Stimulated activated naive CD8-positive, alpha-beta T cell treated with anti-CD3 and anti-CD28 coated beads, Interleukin-15, amount 100 ng/mL, for 72 hours (primary cell): ENCODE data around the gene TMEM9B.

Experiments used
- ATAC-seq: fragments of 150-1000 bp; cut with Tn5 transposase; 2 replicates; pipeline ENCODE4 v1.10.0; 2021; ENCODE audit warnings: mild to moderate bottlenecking, moderate library complexity
- DNase-seq, 2 donors: peaks; one replicate each; pipeline ENCODE4 v3.0.0; 2021 to 2022
- H3K27ac Mint-ChIP-seq, 2 donors: one replicate each; pipeline ENCODE4 v1.8.0; 2022; ENCODE audit warnings: mild to moderate bottlenecking in 2 of 2, mixed read lengths in 2 of 2, moderate library complexity in 2 of 2
- H3K27me3 Mint-ChIP-seq: one replicate; pipeline ENCODE4 v1.8.0; 2022; ENCODE audit warnings: mixed read lengths
- H3K4me1 Mint-ChIP-seq: one replicate; pipeline ENCODE4 v1.8.0; 2022; ENCODE audit warnings: mild to moderate bottlenecking, mixed read lengths
- H3K4me3 Mint-ChIP-seq, 2 donors: one replicate each; pipeline ENCODE4 v1.8.0; 2022; ENCODE audit warnings: mild to moderate bottlenecking in 2 of 2, mixed read lengths in 2 of 2, moderate library complexity in 1 of 2
- H3K9me3 Mint-ChIP-seq, 2 donors: one replicate each; pipeline ENCODE4 v1.8.0; 2022; ENCODE audit warnings: mixed read lengths in 2 of 2

TMEM9B gene

DNA sequence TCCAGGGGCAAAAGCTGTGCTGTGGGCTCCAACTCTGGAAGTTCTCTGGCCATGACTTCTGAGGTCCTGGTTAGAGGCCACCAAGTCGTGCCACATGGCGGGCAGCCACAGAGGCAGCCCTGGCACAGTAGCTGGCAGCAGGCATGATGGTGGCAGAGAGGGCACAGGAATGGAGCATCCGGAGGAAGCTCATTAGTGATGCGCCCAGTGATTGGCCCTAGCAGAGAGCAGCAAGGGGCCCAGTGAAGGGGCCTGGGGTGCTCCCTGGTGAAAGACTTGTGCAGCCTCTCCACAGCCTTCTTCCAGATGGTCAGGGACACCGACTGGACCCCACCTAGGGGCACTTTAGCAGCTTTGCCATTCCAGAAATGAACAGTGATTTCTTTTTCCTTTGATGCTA lies 38.5 kb downstream of the TMEM9B start:
- no peak overlapping the region for H3K4me3 Mint-ChIP-seq
- DNase-seq (no peak), ATAC-seq (no peak)
- no peaks in the 10 kb centered on the region for H3K27me3 Mint-ChIP-seq
- no peaks in the 10 kb centered on the region for H3K9me3 Mint-ChIP-seq
- H3K4me1 Mint-ChIP-seq = no peaks in the 10 kb centered on the region
- H3K27ac Mint-ChIP-seq = no peak overlapping the region

GRCh38 chr11:8922691-8923090 lies 41.6 kb downstream of the TMEM9B start:
- no peak for DNase-seq
- Mint-ChIP-seq H3K27me3 (no peaks in the 10 kb centered on the region), H3K4me1 (no peaks in the 10 kb centered on the region), H3K27ac (no peak overlapping the region), H3K9me3 (no peaks in the 10 kb centered on the region), H3K4me3 (no peak overlapping the region)
- ATAC-seq = no peak

- Mint-ChIP-seq H3K27ac (no peak overlapping the region), H3K4me3 (no peak overlapping the region), H3K9me3 (no peaks in the 10 kb centered on the region), H3K4me1 (peaks cover 23% of the 10 kb centered on the region), H3K27me3 (no peaks in the 10 kb centered on the region)
- ATAC-seq (no peak), DNase-seq (no peak)
Measured at GRCh38 chr11:8917157-8917825, 47.0 kb downstream of the TMEM9B start.

GRCh38 chr11:8914661-8915018 lies 49.6 kb downstream of the TMEM9B start:
- no peak for ATAC-seq
- no peaks in the 10 kb centered on the region for H3K27me3 Mint-ChIP-seq
- H3K27ac Mint-ChIP-seq = peak overlapping the region; percentile 88 to 96
- no peak for DNase-seq
- peak overlapping the region; percentile 74 to 82 for H3K4me3 Mint-ChIP-seq
- H3K4me1 Mint-ChIP-seq = peaks cover 36% of the 10 kb centered on the region
- H3K9me3 Mint-ChIP-seq = no peaks in the 10 kb centered on the region

GRCh38 chr11:8913961-8914660 lies 50.1 kb downstream of the TMEM9B start:
- peak overlapping the region; percentile 74 to 82 for H3K4me3 Mint-ChIP-seq
- DNase-seq (peak; percentile 58), ATAC-seq (peak; percentile 64)
- peaks cover 41% of the 10 kb centered on the region for H3K4me1 Mint-ChIP-seq
- H3K27me3 Mint-ChIP-seq = peaks cover 4% of the 10 kb centered on the region
- H3K27ac Mint-ChIP-seq = peak overlapping the region; percentile 88 to 96
- no peaks in the 10 kb centered on the region for H3K9me3 Mint-ChIP-seq

- ATAC-seq (peak; percentile 84), DNase-seq (peak; percentile 81 to 90)
- H3K9me3 Mint-ChIP-seq = no peaks in the 10 kb centered on the region
- H3K27ac Mint-ChIP-seq = peak within 1 kb of the TSS; percentile 95 to 98
- H3K4me1 Mint-ChIP-seq = peaks cover 58% of the 10 kb centered on the region
- H3K4me3 Mint-ChIP-seq = peak within 1 kb of the TSS; percentile 97
- peaks cover 8% of the 10 kb centered on the region for H3K27me3 Mint-ChIP-seq
Measured at GRCh38 chr11:8911029-8911823, 53.0 kb downstream of the TMEM9B start, which contains the start of gene AKIP1. Gene AKIP1, plus strand, starts transcription at chr11:8911189. Its CDS starts 261 bp downstream, at chr11:8911450.

DNA sequence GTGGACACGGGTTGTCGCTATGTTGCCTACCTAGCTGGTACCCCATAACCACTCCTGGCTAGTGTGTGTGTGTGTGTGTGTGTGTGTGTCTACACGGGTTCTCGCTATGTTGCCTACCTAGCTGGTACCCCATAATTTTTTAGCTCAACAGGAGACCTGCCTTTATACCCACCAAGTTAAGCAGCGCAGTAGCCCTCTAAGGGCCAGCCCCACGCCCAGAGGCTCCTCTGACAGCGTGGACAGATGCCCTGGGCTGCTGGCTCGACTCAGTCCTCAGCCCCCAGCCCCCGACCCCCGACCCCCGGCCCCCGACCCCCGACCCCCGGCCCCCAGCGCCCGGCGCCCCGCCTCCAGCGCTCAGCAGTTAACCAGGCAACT lies 53.6 kb downstream of the TMEM9B start:
- peak overlapping the region in 1 of 2 donors; percentile 89 for H3K27ac Mint-ChIP-seq
- H3K4me3 Mint-ChIP-seq = peak overlapping the region; percentile 97
- peaks cover 59% of the 10 kb centered on the region for H3K4me1 Mint-ChIP-seq
- DNase-seq (peak; percentile 16 to 29), ATAC-seq (peak; percentile 31)
- H3K9me3 Mint-ChIP-seq = no peaks in the 10 kb centered on the region
- peaks cover 8% of the 10 kb centered on the region for H3K27me3 Mint-ChIP-seq

DNA sequence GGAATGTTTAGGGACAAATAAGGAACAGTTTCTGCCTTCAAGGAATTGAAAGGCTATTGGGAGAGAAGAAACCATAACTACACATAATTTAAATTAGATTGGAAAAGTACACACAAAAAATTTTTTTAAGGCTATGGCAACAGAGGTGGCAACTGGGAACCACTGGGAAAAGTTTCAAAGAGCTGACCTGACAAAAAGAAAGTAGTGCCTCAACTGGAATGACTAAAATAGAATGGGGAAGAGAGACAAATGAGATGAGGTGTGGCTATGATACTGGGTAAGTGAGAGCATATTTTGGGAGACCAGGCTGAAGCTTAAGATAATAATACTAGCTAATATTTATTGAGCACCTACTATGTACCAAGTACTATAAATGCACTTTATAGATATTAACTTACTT lies 56.1 kb downstream of the TMEM9B start:
- Mint-ChIP-seq H3K27me3 (peaks cover 8% of the 10 kb centered on the region), H3K4me1 (peaks cover 40% of the 10 kb centered on the region), H3K27ac (no peak overlapping the region), H3K9me3 (no peaks in the 10 kb centered on the region), H3K4me3 (no peak overlapping the region)
- DNase-seq (no peak), ATAC-seq (no peak)

GRCh38 chr11:8907116-8907515 lies 57.1 kb downstream of the TMEM9B start:
- DNase-seq = no peak
- Mint-ChIP-seq H3K27ac (peak overlapping the region; percentile 32 to 77), H3K27me3 (peaks cover 8% of the 10 kb centered on the region), H3K4me3 (peak overlapping the region in 1 of 2 donors; percentile 17), H3K4me1 (peaks cover 34% of the 10 kb centered on the region), H3K9me3 (no peaks in the 10 kb centered on the region)
- no peak for ATAC-seq

DNA sequence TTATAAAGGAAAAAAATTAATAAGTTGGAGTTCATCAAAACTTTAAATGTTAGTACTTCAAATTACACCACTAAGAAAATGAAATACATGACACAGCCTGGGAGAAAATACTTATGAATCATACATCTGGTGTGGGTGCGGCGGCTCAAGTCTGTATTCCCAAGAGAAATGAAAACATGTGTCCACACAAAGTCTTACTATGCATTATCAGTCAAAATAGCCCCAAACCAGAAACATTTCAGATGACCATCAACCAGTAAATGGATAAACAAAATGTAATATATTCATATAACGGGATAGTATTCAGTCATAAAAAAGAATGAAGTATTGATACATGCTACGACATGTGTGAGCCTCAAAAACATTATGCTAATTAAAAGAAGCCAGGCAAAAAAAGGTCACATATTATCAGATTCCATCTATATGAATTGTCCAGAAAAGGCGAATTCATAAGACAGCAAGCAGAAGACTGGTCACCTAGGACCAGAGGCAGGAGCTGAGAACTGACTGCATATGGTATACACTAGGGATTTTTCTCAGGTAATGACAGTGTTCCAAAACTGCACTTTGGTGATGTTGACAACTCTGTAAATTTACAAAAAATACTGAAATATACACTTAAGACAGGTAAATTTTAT lies 58.6 kb downstream of the TMEM9B start:
- ATAC-seq (no peak), DNase-seq (no peak)
- H3K4me3 Mint-ChIP-seq = no peak overlapping the region
- peaks cover 8% of the 10 kb centered on the region for H3K27me3 Mint-ChIP-seq
- peaks cover 4 to 7% of the 10 kb centered on the region in 2 donors for H3K9me3 Mint-ChIP-seq
- peaks cover 32% of the 10 kb centered on the region for H3K4me1 Mint-ChIP-seq
- H3K27ac Mint-ChIP-seq = no peak overlapping the region

DNA sequence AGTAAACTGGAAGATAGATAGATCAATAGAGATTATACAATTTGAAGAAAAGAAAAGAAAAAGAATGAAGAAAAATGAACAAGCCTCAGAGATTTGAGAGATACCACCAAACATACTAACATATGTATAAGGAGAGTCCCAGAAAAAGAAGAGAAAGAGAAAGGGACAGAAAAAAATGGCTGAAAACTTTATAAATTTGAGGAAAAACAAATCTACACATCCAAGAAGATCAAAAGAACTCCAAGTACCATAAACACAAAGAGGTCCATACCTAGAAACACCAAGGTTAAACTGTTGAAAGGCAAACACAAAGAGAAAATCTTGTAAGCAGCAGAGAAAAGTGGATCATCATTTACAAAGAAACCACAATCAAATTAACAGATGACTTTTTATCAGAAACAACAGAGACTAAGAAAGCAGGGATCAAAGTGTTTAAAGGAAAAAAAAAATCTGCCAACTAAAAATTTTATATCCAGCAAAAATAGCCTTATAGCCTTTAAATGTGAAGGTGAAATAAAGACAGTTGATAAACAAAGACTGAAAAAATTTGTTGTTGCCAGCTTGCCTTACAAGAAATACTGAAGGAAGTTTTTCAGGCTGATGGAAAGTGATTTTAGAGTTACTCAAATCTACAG lies 65.0 kb downstream of the TMEM9B start:
- no peaks in the 10 kb centered on the region for H3K27me3 Mint-ChIP-seq
- ATAC-seq = no peak

More for the DNA sequence above, 65.0 kb downstream of the TMEM9B start:
- Mint-ChIP-seq H3K27ac (no peak overlapping the region), H3K9me3 (peaks cover 14 to 27% of the 10 kb centered on the region in 2 donors), H3K4me3 (no peak overlapping the region), H3K4me1 (no peaks in the 10 kb centered on the region)
- no peak for DNase-seq
